MM.1S (cell line): Measurements from ENCODE around the gene CD46.

Source experiments
- EZH2 ChIP-seq: fragments of 300-600 bp; sonication (generic); optimal IDR thresholded peaks from 2 replicates; pipeline ENCODE3; 2017; ENCODE audit warnings: low read depth, mild to moderate bottlenecking, antibody characterized with exemption, low read length, mixed read lengths
- EZH2phosphoT487 ChIP-seq: fragments of 300-600 bp; sonication (generic); IDR thresholded peaks from 2 replicates; pipeline ENCODE4 v1.6.1; 2018; ENCODE audit warnings: antibody characterized with exemption, low read length
- TF ChIP-seq, protein P1 (sequence below): fragments of 300-600 bp; sonication (generic); IDR thresholded peaks from 2 replicates; pipeline ENCODE4 v1.5.1; 2016; ENCODE audit warnings: antibody characterized with exemption, low read length, mixed read lengths

DNA sequence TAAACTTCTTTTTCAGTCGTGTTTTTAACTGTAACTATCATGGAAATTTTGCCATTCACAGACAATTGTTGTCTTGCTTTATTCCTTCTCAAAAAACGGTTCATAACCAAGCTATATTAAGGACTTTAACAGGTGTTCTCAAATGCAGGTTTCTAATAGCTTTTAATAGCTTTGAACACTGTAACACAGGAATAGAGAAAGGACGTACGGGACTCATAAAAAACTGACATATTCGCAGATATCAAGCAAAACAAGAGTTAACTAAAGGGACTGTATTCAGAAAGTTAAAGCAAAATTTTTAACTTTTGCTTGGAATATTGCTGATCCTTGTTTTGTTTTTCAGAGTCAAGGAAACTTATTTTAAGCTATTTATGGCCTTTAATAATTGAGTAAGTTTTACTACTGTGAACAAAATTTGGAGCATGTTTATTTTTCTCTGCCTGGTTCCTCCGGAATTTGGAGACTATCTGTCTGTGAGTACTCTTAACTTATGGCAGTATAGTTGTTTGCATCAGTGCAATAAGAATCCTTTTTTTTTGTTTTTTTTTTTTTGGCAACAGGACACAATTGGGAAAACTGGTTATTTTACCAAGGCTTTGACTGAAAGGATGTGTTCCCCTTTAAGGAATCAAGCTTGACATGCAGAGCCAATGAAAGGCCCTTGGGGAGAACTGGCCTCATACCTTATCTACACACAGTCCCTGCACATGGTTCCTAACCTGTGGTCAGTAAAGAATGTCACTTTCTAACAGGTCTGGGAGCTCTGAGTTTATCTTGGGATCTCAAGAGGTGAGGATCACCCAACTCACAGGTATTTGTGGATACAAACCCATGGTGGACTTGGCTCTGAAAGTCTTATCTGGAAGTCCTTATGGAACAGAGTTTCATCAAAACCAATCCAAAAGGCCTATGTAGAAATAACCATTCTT is 5.8 kb upstream of the CD46 start:
- TF ChIP-seq, protein P1, sequence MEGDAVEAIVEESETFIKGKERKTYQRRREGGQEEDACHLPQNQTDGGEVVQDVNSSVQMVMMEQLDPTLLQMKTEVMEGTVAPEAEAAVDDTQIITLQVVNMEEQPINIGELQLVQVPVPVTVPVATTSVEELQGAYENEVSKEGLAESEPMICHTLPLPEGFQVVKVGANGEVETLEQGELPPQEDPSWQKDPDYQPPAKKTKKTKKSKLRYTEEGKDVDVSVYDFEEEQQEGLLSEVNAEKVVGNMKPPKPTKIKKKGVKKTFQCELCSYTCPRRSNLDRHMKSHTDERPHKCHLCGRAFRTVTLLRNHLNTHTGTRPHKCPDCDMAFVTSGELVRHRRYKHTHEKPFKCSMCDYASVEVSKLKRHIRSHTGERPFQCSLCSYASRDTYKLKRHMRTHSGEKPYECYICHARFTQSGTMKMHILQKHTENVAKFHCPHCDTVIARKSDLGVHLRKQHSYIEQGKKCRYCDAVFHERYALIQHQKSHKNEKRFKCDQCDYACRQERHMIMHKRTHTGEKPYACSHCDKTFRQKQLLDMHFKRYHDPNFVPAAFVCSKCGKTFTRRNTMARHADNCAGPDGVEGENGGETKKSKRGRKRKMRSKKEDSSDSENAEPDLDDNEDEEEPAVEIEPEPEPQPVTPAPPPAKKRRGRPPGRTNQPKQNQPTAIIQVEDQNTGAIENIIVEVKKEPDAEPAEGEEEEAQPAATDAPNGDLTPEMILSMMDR = no peak
- no peak for TF ChIP-seq EZH2
- no peak for TF ChIP-seq EZH2phosphoT487
